ENCODE data around the gene SHE.

SHE gene

DNA sequence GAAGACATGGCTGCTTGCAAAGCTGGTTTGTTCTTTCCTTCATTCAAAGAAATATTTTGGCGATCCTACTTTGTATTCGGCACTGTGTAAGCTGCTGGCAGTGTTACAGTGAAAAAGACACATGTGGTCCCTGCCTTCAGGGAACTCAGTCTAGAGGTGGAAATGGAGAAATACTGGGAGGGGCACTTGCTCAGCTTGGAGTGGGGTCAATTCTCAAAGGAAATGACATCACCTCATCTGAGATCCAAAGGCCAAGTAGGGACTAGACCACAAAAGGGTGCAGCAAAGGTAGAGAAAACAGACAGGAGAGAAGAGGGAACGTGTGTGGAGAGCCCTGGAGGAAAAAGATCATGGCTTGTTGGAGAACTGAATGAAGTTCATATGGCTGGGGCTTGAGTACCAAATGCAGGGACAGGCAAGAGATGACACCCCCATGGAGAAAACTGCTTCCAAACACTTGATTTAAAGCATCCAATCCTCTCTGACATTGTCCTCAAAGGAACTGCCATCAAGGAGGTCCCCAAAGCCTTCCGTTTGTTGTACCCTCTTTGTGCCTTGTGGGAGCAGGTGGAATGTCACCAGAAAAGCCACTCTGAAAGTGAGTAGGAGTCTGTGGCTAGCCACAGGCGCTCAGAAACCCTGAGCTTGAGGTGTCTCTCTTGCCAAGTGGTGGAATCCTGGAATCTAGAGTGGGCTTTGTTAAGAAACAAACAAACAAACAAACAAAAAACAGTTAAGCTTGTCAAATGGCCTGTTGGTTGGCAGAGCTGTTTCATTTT, 48.4 kb downstream of the SHE start:
- H3K27ac Mint-ChIP-seq, result no peak overlapping the region

DNA sequence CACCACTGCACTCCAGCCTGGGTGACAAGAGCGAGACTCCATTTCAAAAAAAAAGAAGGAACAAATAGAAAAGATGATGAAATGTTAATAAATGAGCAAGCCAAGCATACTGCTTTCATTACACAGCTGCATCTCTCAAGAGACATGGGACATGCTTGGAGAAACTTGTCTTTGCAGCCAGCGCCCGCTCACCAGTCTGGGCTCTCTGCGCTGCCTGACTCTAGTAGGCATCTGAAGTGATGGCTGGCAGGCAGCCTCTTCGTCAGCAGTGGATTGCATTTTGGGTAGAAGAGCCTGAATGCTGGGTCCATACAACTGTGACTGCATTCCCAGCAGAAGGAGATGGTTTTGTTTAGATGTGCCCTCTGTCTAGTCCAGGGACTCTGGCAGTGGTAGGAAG, 49.1 kb downstream of the SHE start:
- H3K4me1 Mint-ChIP-seq (ENCODE audit: low read depth), result peaks cover 17% of the 10 kb centered on the region
- no peak overlapping the region for H3K4me3 Mint-ChIP-seq
- no peak overlapping the region for H3K27ac Mint-ChIP-seq
- H3K9me3 Mint-ChIP-seq, result no peaks in the 10 kb centered on the region
- peaks cover 15% of the 10 kb centered on the region for H3K27me3 Mint-ChIP-seq
- H3K36me3 Mint-ChIP-seq (ENCODE audit: low read depth), result peaks cover 34% of the 10 kb centered on the region

More for the DNA sequence above, 48.4 kb downstream of the SHE start:
- Mint-ChIP-seq H3K9me3 (no peaks in the 10 kb centered on the region), H3K27me3 (peaks cover 13% of the 10 kb centered on the region), H3K36me3 (ENCODE audit: low read depth) (peaks cover 34% of the 10 kb centered on the region), H3K4me1 (ENCODE audit: low read depth) (peaks cover 17% of the 10 kb centered on the region), H3K4me3 (no peak overlapping the region)

DNA sequence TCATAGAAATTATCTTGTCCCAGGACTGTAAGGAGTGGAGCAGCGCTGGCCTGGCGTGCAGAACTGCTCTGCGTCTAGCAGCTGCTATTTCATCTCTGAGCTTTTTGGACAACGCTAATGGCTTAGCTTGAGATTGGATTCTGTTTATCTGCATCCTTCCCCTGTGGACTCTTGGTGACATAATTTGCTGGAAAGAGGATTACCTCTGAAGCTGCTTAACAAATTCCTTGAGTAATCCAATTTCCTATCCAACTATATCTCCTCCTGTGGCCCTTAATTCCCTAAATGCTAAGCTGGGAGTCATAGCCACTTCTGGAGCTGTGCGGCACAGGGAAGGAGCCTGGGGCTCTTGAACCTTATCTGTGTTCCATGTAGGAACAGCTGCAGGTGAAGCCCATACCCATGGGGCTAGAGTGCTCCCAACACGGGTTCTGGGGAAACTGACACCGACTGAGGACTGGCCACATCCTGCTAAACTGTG, 53.8 kb downstream of the SHE start:
- H3K27me3 Mint-ChIP-seq, result peaks cover 16% of the 10 kb centered on the region
- H3K36me3 Mint-ChIP-seq (ENCODE audit: low read depth), result peaks cover 20% of the 10 kb centered on the region

DNA sequence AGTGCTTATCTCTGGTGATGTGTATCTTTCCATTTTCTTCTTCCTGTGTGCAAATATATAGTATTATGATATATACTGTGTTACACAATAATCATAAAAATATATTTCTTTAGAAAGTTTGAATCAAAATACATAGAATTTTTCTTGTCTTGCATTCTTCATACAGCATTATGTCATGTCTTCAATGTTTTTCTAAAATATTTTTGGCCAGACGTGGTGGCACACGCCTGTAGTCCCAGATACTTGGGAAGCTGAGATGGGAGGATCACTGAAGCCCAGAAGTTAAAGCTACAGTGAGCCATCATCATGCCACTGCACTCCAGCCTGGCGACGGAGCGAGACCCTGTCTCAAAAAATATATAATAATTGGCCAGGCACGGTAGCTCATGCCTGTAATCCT, 55.4 kb downstream of the SHE start:
- Mint-ChIP-seq H3K4me3 (no peak overlapping the region), H3K36me3 (ENCODE audit: low read depth) (peaks cover 11% of the 10 kb centered on the region), H3K9me3 (no peaks in the 10 kb centered on the region), H3K4me1 (ENCODE audit: low read depth) (peaks cover 32% of the 10 kb centered on the region), H3K27ac (no peak overlapping the region), H3K27me3 (peaks cover 10% of the 10 kb centered on the region)

More for the DNA sequence above, 53.8 kb downstream of the SHE start:
- H3K9me3 Mint-ChIP-seq, result no peaks in the 10 kb centered on the region
- peaks cover 23% of the 10 kb centered on the region for H3K4me1 Mint-ChIP-seq (ENCODE audit: low read depth)
- H3K4me3 Mint-ChIP-seq, result no peak overlapping the region
- no peak overlapping the region for H3K27ac Mint-ChIP-seq

DNA sequence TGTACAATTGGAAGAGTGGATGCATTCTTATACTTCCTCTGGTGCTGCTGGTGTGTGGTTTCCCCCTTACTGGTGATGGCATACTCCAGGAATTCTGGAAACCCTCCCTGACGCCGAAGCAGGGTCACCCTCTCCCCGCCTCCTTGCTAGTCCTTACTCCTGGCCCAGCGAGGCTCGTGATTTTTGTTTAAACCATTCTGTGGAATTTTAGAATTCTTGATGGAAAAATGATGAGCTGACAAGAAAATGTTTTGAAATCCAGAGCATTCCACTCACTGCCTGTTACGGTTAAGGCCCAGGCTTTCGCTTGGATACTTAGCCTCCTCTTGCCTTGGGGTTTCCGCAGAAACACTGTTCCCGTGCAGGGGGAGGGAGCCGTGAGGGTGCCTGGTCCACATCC, 55.9 kb downstream of the SHE start:
- H3K9me3 Mint-ChIP-seq, result no peaks in the 10 kb centered on the region
- H3K4me1 Mint-ChIP-seq (ENCODE audit: low read depth), result peaks cover 37% of the 10 kb centered on the region
- peaks cover 8% of the 10 kb centered on the region for H3K27me3 Mint-ChIP-seq
- no peak overlapping the region for H3K27ac Mint-ChIP-seq
- no peak overlapping the region for H3K4me3 Mint-ChIP-seq
- H3K36me3 Mint-ChIP-seq (ENCODE audit: low read depth), result peaks cover 9% of the 10 kb centered on the region

DNA sequence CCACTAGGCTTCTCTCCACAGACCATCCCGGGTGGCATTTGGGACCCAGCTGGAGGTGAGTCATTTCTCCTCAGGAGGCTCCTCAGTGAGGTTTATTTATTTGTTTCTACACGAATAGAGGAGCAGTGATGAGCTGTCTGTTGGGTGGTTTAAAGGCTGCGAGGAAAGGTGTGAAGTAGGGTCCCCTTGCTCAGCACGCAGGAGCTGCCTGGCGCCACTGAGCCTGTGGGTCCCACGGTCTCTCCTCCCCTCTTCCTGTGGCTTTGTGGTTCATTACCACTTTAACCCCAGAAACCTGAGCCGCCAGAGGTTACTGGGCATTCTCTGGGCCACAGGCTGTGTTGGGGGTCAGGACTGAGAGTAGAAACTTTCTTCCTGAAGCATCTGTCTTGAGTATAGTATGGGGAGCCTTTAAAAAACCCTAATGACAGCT, 57.2 kb downstream of the SHE start:
- no peak overlapping the region for H3K4me3 Mint-ChIP-seq
- H3K4me1 Mint-ChIP-seq (ENCODE audit: low read depth), result peaks cover 50% of the 10 kb centered on the region

DNA sequence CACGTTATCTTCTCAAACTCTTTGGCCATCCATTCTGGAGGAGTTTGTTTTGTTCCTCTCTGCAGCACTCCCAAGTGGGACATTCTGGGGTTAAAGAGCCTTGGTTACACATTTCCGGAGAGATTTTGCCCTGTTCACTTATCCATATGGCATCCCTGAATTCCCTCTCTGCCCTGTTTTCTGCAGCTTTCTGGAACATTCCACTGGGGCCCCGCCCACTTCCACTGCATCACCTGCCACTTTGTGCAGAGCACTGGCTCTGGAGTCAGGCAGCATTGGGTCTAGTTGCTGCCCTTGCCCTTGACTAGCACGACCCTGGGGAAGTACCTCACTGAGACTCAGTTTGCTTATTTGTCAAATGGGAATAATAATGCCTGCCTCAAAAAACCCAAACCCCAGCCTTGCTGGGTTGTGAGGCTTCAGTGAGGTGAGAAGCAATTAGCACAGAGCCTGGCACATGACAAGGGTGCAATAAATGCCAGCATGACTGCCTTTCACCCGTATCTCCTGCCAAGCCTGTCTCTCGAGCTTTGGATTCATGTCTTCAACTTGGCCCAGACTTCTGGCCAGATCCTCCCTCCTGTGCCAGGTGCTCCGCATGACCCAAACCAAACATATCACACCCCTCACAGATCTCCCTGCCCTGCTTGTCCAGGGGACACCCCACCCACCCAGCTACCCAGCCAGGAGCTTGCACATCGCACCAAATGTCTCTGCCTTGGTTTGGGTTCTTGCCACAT, 58.8 kb downstream of the SHE start:
- Mint-ChIP-seq H3K36me3 (ENCODE audit: low read depth) (peaks cover 4% of the 10 kb centered on the region), H3K9me3 (no peaks in the 10 kb centered on the region), H3K4me1 (ENCODE audit: low read depth) (peaks cover 64% of the 10 kb centered on the region), H3K4me3 (no peak overlapping the region), H3K27ac (no peak overlapping the region), H3K27me3 (peaks cover 8% of the 10 kb centered on the region)

More for the DNA sequence above, 57.2 kb downstream of the SHE start:
- Mint-ChIP-seq H3K27ac (peak overlapping the region; percentile 79), H3K27me3 (peaks cover 8% of the 10 kb centered on the region), H3K36me3 (ENCODE audit: low read depth) (peaks cover 9% of the 10 kb centered on the region), H3K9me3 (no peaks in the 10 kb centered on the region)

DNA sequence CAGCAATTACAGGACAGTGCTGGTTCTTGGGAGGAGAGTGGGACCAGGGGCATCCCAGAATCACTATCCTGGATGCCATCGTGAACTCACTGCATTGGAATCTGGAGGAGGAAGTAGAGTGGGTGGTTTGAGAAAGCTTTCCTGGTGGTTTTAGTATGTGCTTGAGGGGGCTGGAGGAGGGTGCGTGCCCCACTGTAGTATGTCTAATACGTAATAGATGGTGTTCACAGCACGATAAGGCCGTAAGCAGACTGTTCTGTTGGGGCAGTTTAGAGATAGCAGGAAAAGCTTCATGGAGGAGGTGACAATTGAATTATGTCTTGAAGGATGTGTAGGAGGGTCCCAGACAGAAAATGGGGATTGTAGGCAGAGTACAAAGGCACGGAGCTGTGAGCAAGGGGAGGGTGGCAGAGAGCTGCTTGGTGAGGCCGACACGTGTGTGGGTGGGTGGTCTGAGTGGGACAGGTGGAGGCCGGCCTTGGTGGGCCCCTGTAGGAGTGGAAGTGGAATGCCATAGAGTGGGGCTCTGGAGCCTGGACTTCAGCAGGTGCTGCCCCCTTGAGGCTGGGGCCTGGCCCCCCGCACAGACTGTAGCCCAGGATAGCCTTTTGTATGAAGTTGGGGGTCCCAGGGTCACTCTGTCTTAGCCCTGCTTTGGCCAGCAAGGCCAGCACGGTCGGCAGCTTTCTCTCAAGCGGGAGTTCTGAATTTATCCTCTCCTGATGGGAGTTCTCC, 60.0 kb downstream of the SHE start:
- peaks cover 5% of the 10 kb centered on the region for H3K27me3 Mint-ChIP-seq
- peaks cover 10% of the 10 kb centered on the region for H3K36me3 Mint-ChIP-seq (ENCODE audit: low read depth)
- H3K4me3 Mint-ChIP-seq, result peak overlapping the region; percentile 2
- H3K27ac Mint-ChIP-seq, result peak overlapping the region; percentile 49
- H3K4me1 Mint-ChIP-seq (ENCODE audit: low read depth), result peaks cover 71% of the 10 kb centered on the region
- no peaks in the 10 kb centered on the region for H3K9me3 Mint-ChIP-seq

DNA sequence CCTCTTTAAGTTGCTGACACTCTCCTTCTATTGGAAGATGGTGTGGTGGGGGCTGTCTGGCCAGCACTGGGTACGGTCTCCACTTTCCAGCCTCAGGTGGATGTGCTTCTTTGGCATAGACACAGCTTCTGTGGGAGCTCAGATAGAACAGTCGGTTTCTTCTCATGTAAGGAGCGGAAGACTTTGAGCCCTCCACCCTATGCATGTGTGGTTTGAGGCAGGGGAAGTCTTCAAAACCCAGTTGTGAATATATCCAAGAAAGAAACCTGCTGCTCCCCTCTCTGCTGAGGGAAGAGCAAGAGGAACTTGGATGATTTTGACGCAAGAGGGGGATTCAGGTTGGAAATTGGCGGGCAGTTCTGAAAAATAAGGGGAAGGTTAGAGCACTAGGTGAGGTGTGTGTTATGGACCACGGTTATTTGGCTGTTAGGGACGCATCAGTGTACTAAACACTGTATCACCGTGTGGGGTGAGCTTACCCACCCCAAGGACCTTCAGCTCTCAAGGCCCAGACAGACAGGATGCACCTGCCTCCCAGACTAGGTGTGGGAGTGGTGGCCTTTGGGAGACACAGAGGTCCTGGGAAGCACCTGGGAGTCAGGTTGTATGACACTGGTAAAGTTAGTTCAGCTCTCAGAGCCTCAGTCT, 60.8 kb downstream of the SHE start:
- Mint-ChIP-seq H3K4me1 (ENCODE audit: low read depth) (peaks cover 71% of the 10 kb centered on the region), H3K27ac (peak overlapping the region; percentile 39)

DNA sequence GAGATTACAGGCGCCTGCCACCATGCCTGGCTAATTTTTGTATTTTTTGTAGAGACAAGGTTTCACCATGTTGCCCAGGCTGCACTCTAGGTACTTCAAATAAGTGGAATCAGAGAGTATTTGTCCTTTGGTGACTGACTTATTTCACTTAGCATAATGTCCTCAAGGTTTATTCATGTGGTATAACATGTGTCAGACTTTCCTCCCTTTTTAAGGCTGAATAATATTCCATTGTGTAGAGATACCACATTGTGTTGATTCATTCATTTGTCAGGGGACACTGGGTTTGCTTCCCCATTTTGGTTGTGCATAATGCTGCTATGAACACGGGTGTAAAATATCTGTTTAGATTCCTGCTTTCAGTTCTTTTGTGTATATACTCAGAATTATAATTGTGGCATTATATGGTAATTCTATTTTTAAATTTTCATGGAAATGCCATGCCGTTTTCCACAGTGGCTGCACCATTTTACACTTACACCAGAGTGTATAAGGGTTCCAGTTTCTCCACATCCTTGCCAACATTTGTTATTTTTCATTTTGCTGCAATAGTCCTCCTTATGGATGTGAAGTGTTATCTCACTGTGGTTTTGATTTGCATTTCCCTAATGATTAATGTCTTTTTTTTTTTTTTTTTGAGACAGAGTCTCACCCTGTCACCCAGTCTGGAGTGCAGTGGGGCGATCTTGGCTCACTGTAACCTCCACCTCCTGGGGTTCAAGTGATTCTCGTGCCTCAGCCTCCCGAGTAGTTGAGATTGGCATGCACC, 62.0 kb downstream of the SHE start:
- H3K27ac Mint-ChIP-seq, result peak overlapping the region; percentile 99
- H3K9me3 Mint-ChIP-seq, result no peaks in the 10 kb centered on the region
- H3K4me3 Mint-ChIP-seq, result peak overlapping the region; percentile 75
- H3K4me1 Mint-ChIP-seq (ENCODE audit: low read depth), result peaks cover 63% of the 10 kb centered on the region
- H3K27me3 Mint-ChIP-seq, result peaks cover 5% of the 10 kb centered on the region
- peaks cover 6% of the 10 kb centered on the region for H3K36me3 Mint-ChIP-seq (ENCODE audit: low read depth)

More for the DNA sequence above, 60.8 kb downstream of the SHE start:
- Mint-ChIP-seq H3K4me3 (peak overlapping the region; percentile 0), H3K27me3 (peaks cover 5% of the 10 kb centered on the region), H3K36me3 (ENCODE audit: low read depth) (peaks cover 10% of the 10 kb centered on the region), H3K9me3 (no peaks in the 10 kb centered on the region)

DNA sequence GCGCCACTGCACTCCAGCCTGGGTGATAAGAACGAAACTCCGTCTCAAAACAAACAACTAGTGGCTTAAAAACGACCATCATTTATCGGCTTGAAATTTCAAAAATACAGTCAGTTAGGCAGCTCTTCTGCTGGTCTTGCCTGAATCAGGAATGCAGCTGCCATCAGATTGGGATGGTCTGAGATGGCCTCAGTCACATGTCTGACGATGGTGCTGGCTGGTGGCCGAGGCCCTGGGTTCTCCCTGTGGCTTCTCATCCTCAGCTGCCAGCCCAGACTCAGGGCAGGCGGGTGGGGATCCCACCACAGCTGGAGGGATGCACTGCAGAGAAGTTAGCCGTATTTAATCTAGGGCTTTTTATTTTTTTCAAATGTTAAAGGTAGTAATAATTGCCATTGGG, 65.8 kb downstream of the SHE start:
- Mint-ChIP-seq H3K27ac (no peak overlapping the region), H3K27me3 (no peaks in the 10 kb centered on the region), H3K36me3 (ENCODE audit: low read depth) (peaks cover 6% of the 10 kb centered on the region), H3K4me3 (no peak overlapping the region), H3K4me1 (ENCODE audit: low read depth) (peaks cover 56% of the 10 kb centered on the region), H3K9me3 (no peaks in the 10 kb centered on the region)

DNA sequence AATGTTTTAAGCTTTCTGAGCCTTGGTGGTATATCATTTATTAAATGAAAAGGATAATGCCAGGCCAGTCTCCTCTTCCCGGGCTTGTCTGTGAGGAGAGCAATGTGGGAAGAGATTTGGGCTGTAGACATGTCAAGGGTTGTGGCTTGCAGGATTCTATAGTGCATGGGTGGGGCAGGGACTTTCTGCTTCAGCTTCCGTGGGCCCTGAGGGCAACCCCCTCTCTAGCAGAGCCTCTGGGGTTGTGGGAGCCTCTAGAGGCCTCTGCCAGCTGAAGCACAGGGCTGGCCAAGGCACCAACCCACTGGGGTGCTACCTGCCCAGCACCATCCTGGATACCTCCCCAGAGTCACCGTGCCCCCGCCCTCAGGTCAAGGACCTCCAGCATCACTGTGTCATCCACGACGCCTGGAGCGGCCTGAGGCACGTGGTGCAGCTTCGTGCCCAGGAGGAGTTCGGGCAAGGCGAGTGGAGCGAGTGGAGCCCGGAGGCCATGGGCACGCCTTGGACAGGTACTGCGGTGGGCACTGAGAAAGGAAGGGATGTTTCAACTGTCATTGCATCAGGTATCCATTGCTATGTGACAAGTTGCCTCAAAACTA, 66.5 kb downstream of the SHE start:
- Mint-ChIP-seq H3K27ac (no peak overlapping the region), H3K36me3 (ENCODE audit: low read depth) (peaks cover 6% of the 10 kb centered on the region), H3K4me3 (no peak overlapping the region), H3K4me1 (ENCODE audit: low read depth) (peaks cover 55% of the 10 kb centered on the region), H3K27me3 (no peaks in the 10 kb centered on the region), H3K9me3 (no peaks in the 10 kb centered on the region)

DNA sequence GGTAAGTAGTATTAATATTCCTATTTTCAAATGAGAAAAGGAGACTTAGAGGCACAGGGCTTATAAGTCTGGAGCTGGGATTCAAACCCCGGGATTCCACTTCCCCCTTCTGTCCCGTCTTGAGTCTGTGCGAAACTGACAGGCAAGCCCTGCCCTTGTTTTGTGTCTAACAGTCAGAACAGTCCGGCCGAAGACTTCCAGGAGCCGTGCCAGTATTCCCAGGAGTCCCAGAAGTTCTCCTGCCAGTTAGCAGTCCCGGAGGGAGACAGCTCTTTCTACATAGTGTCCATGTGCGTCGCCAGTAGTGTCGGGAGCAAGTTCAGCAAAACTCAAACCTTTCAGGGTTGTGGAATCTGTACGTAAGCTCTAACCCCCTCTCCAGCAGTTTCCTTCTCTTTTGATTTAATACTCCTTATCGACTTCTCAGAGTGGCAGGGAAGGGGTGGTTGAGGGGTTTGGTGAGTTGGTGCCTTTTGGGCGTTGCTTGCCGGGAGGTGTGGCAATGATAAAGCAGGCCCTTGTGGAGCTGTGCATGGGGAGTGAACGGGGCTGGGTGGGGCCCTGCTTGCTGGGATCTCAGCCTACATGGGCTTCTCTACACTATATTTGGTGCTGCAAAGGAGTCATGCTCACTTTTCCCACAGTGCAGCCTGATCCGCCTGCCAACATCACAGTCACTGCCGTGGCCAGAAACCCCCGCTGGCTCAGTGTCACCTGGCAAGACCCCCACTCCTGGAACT, 67.7 kb downstream of the SHE start:
- H3K4me3 Mint-ChIP-seq, result no peak overlapping the region
- H3K4me1 Mint-ChIP-seq (ENCODE audit: low read depth), result peaks cover 47% of the 10 kb centered on the region
- H3K9me3 Mint-ChIP-seq, result no peaks in the 10 kb centered on the region
- peaks cover 6% of the 10 kb centered on the region for H3K36me3 Mint-ChIP-seq (ENCODE audit: low read depth)
- no peak overlapping the region for H3K27ac Mint-ChIP-seq
- H3K27me3 Mint-ChIP-seq, result no peaks in the 10 kb centered on the region

All from stimulated activated naive CD8-positive, alpha-beta T cell treated with anti-CD3 and anti-CD28 coated beads, Interleukin-15, Interleukin-2, amounts not matched to agents 100 ng/mL and 50 ng/mL, for 24 hours (primary cell).